SK-N-SH treated with all-trans-retinoic acid at 6 μM for 48 hours (cell line): Measurements from ENCODE around the gene LSM4.
"Not testable (repeated sequence)": the region's sequence is repeated elsewhere in the genome, so short reads cannot be mapped to it uniquely, and the experiment has no call there.

Experiments used
- ATAC-seq: fragments of 200-7000 bp; cut with Tn5 transposase; 3 replicates; pipeline ENCODE4 v1.9.1; 2020; ENCODE audit warnings: mild to moderate bottlenecking, moderate library complexity
- BACH2 ChIP-seq: fragments of 250-450 bp; sonication (Bioruptor Pico); IDR thresholded peaks from 2 replicates; pipeline ENCODE4 v1.9.0; 2021; ENCODE audit warnings: mild to moderate bottlenecking, borderline replicate concordance
- CREB5 ChIP-seq: fragments of 250-450 bp; sonication (Bioruptor Pico); IDR thresholded peaks from 2 replicates; pipeline ENCODE4 v1.5.1; 2020; ENCODE audit warnings: low read depth, mild to moderate bottlenecking, moderate library complexity
- CSDC2 ChIP-seq: fragments of 250-450 bp; sonication (Bioruptor Pico); IDR thresholded peaks from 2 replicates; pipeline ENCODE4 v1.5.0; 2020; ENCODE audit warnings: mild to moderate bottlenecking, moderate library complexity
- CSRNP3 ChIP-seq: fragments of 250-450 bp; sonication (Bioruptor Pico); IDR thresholded peaks from 2 replicates; pipeline ENCODE4 v1.5.1; 2021; ENCODE audit warnings: mild to moderate bottlenecking, moderate library complexity
- ESRRG ChIP-seq: fragments of 250-450 bp; sonication (Bioruptor Pico); IDR thresholded peaks from 2 replicates; pipeline ENCODE4 v1.6.1; 2021; ENCODE audit warnings: mild to moderate bottlenecking
- GLIS3 ChIP-seq: fragments of 250-450 bp; sonication (Bioruptor Pico); IDR thresholded peaks from 2 replicates; pipeline ENCODE4 v1.5.0; 2020; ENCODE audit warnings: mild to moderate bottlenecking, moderate library complexity
- ISL1 ChIP-seq: fragments of 250-450 bp; sonication (Bioruptor Pico); IDR thresholded peaks from 2 replicates; pipeline ENCODE4 v2.1.2; 2022; ENCODE audit warnings: mild to moderate bottlenecking, moderate library complexity
- OSR1 ChIP-seq: fragments of 250-450 bp; sonication (Bioruptor Pico); IDR thresholded peaks from 2 replicates; pipeline ENCODE4 v1.8.0; 2022; ENCODE audit warnings: moderate library complexity, mild to moderate bottlenecking, inconsistent platforms
- POU6F1 ChIP-seq: fragments of 250-450 bp; sonication (Bioruptor Pico); IDR thresholded peaks from 2 replicates; pipeline ENCODE4 v1.8.0; 2021; ENCODE audit warnings: low read depth, mild to moderate bottlenecking, moderate library complexity, borderline replicate concordance
- PPARA ChIP-seq: fragments of 250-450 bp; sonication (Bioruptor Pico); IDR thresholded peaks from 2 replicates; pipeline ENCODE4 v1.5.0; 2020; ENCODE audit warnings: mild to moderate bottlenecking, borderline replicate concordance
- RARB ChIP-seq: fragments of 250-450 bp; sonication (Bioruptor Pico); IDR thresholded peaks from 2 replicates; pipeline ENCODE4 v1.8.0; 2021; ENCODE audit warnings: mild to moderate bottlenecking, moderate library complexity
- SNAI2 ChIP-seq: fragments of 250-450 bp; sonication (Bioruptor Pico); IDR thresholded peaks from 2 replicates; pipeline ENCODE4 v1.5.0; 2020; ENCODE audit warnings: mild to moderate bottlenecking, moderate library complexity
- TCF4 ChIP-seq: fragments of 250-450 bp; sonication (Bioruptor Pico); IDR thresholded peaks from 2 replicates; pipeline ENCODE4 v1.8.0; 2021; ENCODE audit warnings: mild to moderate bottlenecking, moderate library complexity, borderline replicate concordance
- TOX ChIP-seq: fragments of 250-450 bp; sonication (Bioruptor Pico); IDR thresholded peaks from 2 replicates; pipeline ENCODE4 v1.8.0; 2021; ENCODE audit warnings: mild to moderate bottlenecking, moderate library complexity, borderline replicate concordance
- ZC3H10 ChIP-seq: fragments of 250-450 bp; sonication (Bioruptor Pico); IDR thresholded peaks from 2 replicates; pipeline ENCODE4 v1.5.1; 2021; ENCODE audit warnings: mild to moderate bottlenecking, moderate library complexity
- ZFP3 ChIP-seq: fragments of 250-450 bp; sonication (Bioruptor Pico); IDR thresholded peaks from 2 replicates; pipeline ENCODE4 v1.5.0; 2020; ENCODE audit warnings: mild to moderate bottlenecking, moderate library complexity
- ZFP30 ChIP-seq: fragments of 450-650 bp; formaldehyde crosslinking; IDR thresholded peaks from 2 replicates; pipeline ENCODE4 v1.5.0; 2022; ENCODE audit warnings: mild to moderate bottlenecking, moderate library complexity
- ZNF565 ChIP-seq: fragments of 450-650 bp; formaldehyde crosslinking; conservative IDR thresholded peaks from 2 replicates; pipeline ENCODE4 v1.5.0; 2020; ENCODE audit warnings: low read depth, mild to moderate bottlenecking, moderate library complexity
- ZNF70 ChIP-seq: fragments of 450-650 bp; formaldehyde crosslinking; IDR thresholded peaks from 2 replicates; pipeline ENCODE4 v1.5.0; 2020; ENCODE audit warnings: mild to moderate bottlenecking, moderate library complexity
- ZNF8 ChIP-seq: fragments of 450-650 bp; formaldehyde crosslinking; IDR thresholded peaks from 2 replicates; pipeline ENCODE4 v1.5.0; 2020; ENCODE audit warnings: mild to moderate bottlenecking, moderate library complexity
- TF ChIP-seq, protein P1 (sequence below): fragments of 250-450 bp; sonication (Bioruptor Pico); IDR thresholded peaks from 2 replicates; pipeline ENCODE4 v1.8.0; 2020; ENCODE audit warnings: mild to moderate bottlenecking, moderate library complexity, borderline replicate concordance
- TF ChIP-seq, protein P2 (sequence below): fragments of 250-450 bp; sonication (Bioruptor Pico); IDR thresholded peaks from 2 replicates; pipeline ENCODE4 v1.5.0; 2020; ENCODE audit warnings: mild to moderate bottlenecking, moderate library complexity

The LSM4 gene

GRCh38 chr19:18350490-18350889 lies 27.6 kb upstream of the LSM4 start:
- TF ChIP-seq, protein P1, sequence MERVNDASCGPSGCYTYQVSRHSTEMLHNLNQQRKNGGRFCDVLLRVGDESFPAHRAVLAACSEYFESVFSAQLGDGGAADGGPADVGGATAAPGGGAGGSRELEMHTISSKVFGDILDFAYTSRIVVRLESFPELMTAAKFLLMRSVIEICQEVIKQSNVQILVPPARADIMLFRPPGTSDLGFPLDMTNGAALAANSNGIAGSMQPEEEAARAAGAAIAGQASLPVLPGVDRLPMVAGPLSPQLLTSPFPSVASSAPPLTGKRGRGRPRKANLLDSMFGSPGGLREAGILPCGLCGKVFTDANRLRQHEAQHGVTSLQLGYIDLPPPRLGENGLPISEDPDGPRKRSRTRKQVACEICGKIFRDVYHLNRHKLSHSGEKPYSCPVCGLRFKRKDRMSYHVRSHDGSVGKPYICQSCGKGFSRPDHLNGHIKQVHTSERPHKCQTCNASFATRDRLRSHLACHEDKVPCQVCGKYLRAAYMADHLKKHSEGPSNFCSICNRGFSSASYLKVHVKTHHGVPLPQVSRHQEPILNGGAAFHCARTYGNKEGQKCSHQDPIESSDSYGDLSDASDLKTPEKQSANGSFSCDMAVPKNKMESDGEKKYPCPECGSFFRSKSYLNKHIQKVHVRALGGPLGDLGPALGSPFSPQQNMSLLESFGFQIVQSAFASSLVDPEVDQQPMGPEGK (CRISPR knock-in tag) = no peak
- TF ChIP-seq RARB (no peak), SNAI2 (CRISPR knock-in tag) (no peak), TOX (CRISPR knock-in tag) (no peak), OSR1 (CRISPR knock-in tag) (no peak), ZC3H10 (CRISPR knock-in tag) (no peak), ESRRG (CRISPR knock-in tag) (no peak), CSRNP3 (CRISPR knock-in tag) (no peak), ZNF8 (no peak), BACH2 (no peak), CREB5 (CRISPR knock-in tag) (no peak), POU6F1 (CRISPR knock-in tag) (no peak), ISL1 (CRISPR knock-in tag) (no peak), ZNF70 (CRISPR knock-in tag) (no peak), ZNF565 (CRISPR knock-in tag) (no peak)
- ATAC-seq = no peak

GRCh38 chr19:18349524-18350128 lies 26.8 kb upstream of the LSM4 start:
- ATAC-seq = peak; percentile 89
- TF ChIP-seq GLIS3 (CRISPR knock-in tag) (no peak), CREB5 (CRISPR knock-in tag) (no peak), ZFP3 (no peak), CSDC2 (CRISPR knock-in tag) (no peak), ZNF8 (no peak), TCF4 (CRISPR knock-in tag) (no peak), ZFP30 (CRISPR knock-in tag) (no peak), ZNF70 (CRISPR knock-in tag) (no peak), PPARA (CRISPR knock-in tag) (no peak), RARB (no peak)
- TF ChIP-seq, protein P2, sequence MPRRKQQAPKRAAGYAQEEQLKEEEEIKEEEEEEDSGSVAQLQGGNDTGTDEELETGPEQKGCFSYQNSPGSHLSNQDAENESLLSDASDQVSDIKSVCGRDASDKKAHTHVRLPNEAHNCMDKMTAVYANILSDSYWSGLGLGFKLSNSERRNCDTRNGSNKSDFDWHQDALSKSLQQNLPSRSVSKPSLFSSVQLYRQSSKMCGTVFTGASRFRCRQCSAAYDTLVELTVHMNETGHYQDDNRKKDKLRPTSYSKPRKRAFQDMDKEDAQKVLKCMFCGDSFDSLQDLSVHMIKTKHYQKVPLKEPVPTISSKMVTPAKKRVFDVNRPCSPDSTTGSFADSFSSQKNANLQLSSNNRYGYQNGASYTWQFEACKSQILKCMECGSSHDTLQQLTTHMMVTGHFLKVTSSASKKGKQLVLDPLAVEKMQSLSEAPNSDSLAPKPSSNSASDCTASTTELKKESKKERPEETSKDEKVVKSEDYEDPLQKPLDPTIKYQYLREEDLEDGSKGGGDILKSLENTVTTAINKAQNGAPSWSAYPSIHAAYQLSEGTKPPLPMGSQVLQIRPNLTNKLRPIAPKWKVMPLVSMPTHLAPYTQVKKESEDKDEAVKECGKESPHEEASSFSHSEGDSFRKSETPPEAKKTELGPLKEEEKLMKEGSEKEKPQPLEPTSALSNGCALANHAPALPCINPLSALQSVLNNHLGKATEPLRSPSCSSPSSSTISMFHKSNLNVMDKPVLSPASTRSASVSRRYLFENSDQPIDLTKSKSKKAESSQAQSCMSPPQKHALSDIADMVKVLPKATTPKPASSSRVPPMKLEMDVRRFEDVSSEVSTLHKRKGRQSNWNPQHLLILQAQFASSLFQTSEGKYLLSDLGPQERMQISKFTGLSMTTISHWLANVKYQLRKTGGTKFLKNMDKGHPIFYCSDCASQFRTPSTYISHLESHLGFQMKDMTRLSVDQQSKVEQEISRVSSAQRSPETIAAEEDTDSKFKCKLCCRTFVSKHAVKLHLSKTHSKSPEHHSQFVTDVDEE (CRISPR knock-in tag) = no peak

- not testable (repeated sequence) for ATAC-seq
These were observed 26.0 kb upstream of the LSM4 start for GRCh38 chr19:18348818-18349339.
